Measurements from ENCODE around the gene C19orf53.

The C19orf53 gene

DNA sequence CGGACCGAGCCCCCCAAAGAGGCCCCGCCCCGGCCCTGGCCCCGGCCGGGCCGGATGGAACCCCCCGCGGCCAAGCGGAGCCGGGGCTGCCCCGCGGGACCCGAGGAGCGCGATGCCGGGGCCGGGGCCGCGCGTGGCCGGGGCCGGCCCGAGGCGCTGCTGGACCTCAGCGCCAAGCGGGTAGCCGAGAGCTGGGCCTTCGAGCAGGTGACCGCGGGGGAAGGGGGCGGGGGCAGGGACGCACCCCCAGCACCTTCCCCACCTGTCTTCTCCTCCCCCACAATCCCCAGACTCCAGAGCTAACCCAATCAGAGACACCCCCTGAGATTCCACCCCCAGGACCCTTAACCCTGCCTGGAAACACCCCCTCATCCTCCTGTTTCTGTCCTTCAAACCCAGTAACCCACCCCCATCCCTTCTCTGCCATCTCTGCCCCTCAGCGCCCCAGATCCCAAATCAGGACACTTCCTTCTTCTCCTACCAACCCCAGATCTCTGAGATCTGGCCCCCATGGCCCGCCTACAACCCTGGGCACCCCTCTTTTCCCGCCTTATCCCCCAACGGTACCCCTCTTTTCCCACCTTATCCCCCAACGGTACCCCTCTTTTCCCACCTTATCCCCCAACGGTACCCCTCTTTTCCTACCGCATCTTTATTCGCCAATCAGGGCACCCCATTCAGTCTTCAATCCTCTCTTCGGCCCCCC is 21.5 kb downstream of the C19orf53 start:
- DNase-seq (ENCODE audit: low read depth in 2 of 2): no peak

DNA sequence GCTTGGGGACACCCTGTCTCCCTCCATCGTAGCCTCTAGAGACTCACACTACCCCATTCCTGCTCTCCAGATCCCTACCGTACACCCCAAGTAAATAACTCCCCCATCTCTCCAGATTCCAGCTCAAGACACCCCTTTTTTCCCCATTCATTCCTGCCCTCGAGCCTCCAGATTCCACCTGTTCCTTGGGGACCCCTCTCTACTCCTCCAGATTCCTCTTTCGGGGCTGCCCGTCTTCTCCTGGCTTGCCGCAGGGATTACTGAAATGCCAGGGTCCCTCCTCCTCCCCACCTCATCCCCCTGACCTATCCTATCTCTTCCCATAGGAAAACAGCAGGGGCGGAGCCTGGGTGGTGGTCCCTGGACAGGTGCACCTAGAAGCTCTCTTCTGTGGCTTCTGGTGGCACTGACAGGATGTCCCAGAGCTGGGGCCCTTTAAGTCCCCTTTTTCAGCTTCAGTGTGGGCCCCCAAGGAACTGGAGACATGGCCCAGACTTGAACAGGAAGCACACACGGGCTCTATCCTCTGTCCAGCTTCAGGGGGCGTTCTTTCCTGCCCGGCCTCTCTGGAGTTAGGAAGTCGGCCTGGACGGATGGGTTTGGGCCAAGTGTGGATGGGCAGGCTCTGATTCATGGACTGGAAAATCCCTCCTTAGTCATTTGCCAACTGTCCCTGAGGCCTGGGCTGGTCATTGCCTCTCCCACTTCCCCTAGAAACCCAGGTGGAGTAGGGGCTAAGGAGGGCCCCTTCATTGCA is 22.2 kb downstream of the C19orf53 start:
- no peak for DNase-seq (ENCODE audit: low read depth in 2 of 2)

GRCh38 chr19:13797058-13797440 is 22.8 kb downstream of the C19orf53 start:
- no peak for DNase-seq (ENCODE audit: low read depth in 2 of 2)

GRCh38 chr19:13797870-13798269 is 23.6 kb downstream of the C19orf53 start:
- DNase-seq (ENCODE audit: low read depth in 2 of 2): no peak

GRCh38 chr19:13799669-13800068 is 25.4 kb downstream of the C19orf53 start:
- DNase-seq (ENCODE audit: low read depth in 2 of 2): no peak

DNA sequence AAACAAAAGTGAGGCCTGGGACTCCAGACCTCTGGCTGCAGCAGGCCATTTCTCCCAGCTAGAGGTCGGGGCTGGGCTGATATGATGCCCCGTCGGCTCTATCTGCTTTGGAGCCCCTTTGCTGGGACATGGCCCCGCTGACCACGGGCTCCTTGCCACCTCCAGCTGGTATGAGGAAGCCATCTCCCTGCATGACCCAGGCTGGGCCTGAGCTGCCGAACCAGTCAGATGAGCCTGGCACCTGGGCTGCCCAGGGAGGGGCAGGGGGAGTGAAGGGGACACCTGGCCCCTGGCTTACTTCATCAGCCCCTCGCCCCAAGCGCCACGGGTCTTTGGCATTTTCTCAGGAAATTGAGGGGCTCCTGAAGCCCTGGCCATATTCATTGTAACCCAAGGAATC is 28.8 kb downstream of the C19orf53 start:
- DNase-seq (ENCODE audit: low read depth in 2 of 2): no peak

DNA sequence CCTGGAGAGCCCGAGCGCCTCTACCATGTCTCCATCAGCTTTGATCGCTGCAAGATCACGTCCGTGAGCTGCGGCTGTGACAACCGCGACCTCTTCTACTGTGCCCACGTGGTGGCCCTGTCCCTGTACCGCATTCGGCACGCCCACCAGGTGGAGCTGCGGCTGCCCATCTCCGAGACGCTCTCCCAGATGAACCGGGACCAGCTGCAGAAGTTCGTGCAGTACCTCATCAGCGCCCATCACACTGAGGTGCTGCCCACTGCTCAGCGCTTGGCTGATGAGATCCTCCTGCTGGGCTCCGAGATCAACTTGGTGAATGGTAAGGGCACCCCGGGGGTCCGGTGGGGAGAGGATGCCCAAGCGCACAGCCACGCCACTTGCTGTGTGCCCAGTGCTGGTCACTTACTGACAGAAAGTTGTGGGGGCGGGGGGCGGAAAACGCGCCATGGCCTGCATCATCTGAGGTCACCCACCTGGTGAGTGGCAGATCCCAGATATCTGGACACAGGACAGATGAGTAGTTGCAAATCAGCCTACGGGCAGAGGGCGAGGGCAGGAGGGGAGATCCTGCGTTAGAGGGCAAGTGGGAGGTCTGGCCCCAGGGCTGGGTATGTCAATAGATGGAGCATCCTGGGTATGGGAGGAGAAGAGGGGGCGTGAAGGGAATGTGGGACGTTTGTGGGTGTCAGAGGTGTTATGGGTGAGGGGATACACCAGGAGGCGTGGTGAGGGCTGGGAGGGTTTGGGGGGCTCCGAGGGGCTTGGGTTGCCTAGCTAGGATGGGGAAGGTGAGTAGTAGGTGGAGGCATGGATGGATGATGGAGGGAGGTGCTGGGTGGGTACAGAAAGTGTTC is 30.8 kb downstream of the C19orf53 start:
- no peak for DNase-seq (ENCODE audit: low read depth in 2 of 2)

DNA sequence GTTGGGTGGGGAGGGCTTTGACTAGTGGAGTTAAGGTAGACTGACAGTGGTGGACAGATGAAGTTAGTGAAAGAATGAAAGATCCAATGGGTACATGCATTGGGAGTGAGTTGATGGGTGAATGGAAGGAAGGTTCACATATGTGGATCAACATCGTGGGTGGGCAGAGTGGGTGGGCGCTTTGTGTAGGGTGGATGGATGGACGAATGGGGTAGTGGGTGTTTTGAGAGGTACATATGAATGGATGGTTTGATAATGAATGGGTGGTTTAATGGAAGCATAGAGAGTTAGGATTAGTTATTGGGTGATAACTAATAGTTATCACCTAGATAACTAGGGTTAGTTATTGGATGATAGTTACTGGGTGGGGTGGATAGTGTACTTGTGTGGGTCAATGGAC is 32.5 kb downstream of the C19orf53 start:
- no peak for DNase-seq (ENCODE audit: low read depth in 2 of 2)

DNA sequence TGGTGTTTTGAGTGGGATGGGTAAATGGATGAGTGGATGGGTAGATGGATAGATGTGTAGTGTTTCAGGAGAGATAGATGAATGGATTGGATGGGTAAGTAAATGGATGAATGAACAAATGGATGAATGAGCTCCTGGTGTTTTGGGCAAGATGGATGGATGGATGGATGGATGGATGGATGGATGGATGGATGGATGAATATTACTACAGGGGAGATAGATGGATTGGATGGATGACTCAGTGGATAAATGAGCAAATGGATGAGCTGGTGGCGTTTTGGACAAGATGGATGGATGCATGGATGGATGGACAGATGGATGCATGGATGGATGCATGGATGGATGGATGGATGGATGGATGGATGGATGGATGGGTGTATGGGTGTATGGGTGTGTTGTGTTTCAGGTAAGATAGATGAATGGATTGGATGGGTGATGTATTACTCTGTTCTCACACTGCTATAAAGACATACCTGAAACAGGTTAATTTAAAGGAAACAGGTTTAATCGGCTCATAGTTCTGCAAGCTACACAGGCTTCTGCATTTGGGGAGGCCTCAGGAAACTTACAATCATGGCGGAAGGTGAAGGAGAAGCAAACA is 33.3 kb downstream of the C19orf53 start:
- no peak for DNase-seq (ENCODE audit: low read depth in 2 of 2)

GRCh38 chr19:13808856-13809255 is 34.6 kb downstream of the C19orf53 start:
- DNase-seq (ENCODE audit: low read depth in 2 of 2): no peak

GRCh38 chr19:13812544-13812943 is 38.3 kb downstream of the C19orf53 start:
- DNase-seq (ENCODE audit: low read depth in 2 of 2): no peak

DNA sequence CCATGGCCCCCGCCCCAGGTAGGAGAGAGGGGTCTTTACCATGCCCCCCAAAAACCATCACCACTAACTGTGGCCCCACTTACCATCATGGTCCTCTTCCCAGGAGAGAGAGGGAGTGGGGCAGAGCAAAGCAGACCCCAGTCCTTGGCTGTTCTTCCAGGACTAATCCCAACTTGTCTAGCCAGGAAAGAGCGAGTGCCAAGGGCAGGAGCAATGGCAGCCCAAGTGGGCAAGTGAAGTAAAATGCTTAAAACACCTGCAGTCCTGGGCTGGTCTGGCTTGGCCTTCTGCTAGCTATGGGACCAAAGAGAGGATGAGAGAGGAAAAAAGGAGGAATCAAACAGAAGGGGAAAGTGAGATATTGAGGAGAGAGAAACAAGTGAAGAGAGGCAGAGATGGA is 38.9 kb downstream of the C19orf53 start:
- DNase-seq (ENCODE audit: low read depth in 2 of 2): no peak

DNA sequence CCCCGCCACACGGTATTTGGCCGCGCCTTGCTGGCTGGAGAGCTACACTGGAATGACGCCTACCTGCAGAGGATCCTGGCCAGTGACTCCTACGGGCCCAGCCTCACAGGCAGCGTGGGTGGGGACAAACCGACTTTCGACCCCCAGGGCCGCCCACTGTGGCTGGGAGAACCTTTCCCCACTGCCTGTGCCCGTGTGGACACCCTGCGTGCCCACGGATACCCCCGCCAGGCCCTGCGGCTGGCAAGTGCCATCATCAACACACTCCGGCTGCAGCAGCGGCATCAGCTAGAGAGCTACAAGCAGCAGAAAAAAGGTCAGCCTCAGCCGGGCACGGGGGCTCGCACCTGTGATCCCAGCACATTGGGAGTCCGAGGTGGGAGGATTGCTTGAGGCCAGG is 40.3 kb downstream of the C19orf53 start:
- DNase-seq (ENCODE audit: low read depth in 2 of 2): no peak

GRCh38 chr19:13817018-13817614 is 42.9 kb downstream of the C19orf53 start:
- DNase-seq (ENCODE audit: low read depth in 2 of 2): no peak

DNA sequence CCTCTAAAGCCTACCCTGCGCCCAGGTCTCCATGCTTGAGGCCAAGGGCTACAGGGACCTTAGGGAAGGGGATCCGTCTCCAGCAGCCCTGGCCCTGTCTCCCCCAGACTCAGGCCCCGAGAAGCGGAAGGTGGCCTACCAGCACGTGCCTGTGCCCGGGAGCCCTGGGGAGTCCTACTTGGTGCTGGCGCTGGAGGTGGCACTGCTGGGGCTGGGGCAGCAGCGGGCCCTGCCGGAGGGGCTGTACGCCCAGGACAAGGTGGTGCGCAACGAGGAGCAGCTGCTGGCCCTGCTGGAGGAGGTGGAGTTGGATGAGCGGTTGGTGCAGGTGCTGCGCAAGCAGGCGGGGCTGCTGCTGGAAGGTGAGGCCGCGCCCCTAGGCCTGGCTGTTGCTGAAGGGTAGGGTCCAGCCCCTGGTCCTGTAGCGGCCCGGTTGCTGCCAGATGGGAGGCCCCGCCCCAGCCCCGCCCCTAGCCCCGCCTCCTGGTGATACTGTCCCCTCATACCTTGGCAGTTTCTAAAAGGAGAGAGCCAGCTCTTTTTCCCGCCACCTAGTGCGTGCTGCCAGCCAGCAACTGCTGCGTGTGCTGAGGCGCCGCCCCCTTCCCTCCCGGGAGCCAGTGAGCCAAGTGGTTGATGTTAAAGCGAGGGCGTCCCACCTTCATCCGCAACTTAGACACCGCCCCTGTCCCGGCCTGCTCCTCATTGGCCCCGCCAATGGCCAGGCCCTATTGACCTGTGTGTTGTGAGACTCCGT is 43.5 kb downstream of the C19orf53 start:
- no peak for DNase-seq (ENCODE audit: low read depth in 2 of 2)

DNA sequence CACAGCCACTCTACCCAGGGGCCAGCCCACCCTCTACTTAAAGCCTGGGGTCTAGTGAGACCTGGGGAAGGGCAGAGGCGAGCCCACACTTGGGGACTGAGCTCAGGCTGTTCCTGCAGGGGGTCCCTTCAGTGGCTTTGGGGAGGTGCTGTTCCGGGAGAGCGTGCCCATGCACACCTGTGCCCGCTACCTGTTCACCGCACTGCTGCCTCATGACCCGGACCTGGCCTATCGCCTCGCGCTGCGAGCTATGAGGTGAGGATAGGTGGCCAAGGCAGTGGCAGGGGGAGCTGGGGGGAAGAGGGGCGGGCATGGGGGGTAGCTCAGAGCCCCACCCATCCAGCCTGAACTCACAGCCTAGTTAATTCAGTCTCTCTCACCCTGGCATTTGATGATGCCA is 45.0 kb downstream of the C19orf53 start:
- no peak for DNase-seq (ENCODE audit: low read depth in 2 of 2)

- no peak for DNase-seq (ENCODE audit: low read depth in 2 of 2)
Measured at GRCh38 chr19:13821292-13821691, 47.0 kb downstream of the C19orf53 start.

DNA sequence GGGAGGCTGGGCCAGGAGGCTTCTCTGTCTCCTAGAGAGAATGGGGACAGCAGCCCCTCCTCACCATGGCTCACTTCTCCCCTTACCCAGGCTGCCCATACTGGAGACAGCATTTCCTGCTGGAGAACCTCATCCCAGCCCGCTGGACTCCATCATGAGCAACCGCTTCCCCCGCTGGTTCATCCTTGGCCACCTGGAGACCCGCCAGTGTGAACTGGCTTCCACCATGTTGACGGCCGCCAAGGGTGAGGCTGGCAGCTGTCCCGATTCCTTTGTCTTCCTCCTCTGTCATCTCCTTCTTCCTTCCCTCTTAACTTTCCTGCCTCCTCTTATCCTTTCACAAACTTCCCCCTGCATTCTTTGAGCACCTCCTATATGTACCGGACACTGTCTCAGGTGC is 49.0 kb downstream of the C19orf53 start:
- no peak for DNase-seq (ENCODE audit: low read depth in 2 of 2)

DNA sequence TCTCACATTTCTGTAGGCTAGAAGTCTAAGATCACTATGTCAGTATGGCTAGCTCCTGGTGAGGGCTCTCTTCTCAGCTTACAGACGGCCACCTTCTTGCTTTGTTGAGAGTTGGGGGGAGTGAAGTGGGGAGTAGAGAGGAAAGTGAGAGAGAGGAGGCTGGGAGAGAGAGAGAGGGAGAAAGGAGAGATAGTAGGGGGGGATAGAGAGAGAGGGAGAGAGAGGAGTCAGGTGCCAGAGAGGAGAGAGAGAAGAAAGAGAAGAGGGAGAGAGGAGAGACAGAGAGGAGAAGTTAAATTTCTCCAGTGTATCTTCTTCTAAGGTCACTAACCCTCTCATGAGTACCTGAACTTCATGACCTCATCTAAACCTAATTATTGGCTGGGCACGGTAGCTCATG is 49.6 kb downstream of the C19orf53 start:
- DNase-seq (ENCODE audit: low read depth in 2 of 2): no peak

DNA sequence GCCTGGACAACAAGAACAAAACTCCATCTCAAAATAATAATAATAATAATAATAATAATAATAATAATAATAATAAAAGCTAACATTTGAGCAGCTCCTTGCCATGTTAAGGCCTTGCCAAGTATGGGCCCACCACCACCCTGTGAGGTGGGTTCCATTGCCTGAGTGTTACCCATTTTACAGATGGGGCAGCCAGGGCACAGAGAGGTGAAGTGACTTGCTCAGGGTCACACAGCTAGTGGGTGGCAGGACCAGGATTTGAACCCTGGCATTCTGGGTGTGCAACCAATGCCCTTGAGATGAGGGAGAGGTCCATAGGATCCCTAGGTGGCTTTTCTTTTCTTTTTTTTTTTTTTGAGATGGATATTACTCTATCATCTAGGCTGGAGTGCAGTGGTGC is 50.4 kb downstream of the C19orf53 start:
- no peak for DNase-seq (ENCODE audit: low read depth in 2 of 2)
